Measurements from ENCODE around the gene SIRT6. TPM values are rescaled to one million over a fixed set of nuclear protein-coding genes. Genes with fewer than 3 reads are reported as not detected.
"Not testable (repeated sequence)": the region's sequence is repeated elsewhere in the genome, so short reads cannot be mapped to it uniquely, and the experiment has no call there.

The SIRT6 gene
- polyA plus RNA-seq, 1 donor, result 11.2 TPM

GRCh38 chr19:4135386-4135785 is 47.0 kb downstream of the SIRT6 start:
- DNase-seq (ENCODE audit: low read depth), result not testable (repeated sequence)

GRCh38 chr19:4134351-4134750 is 48.0 kb downstream of the SIRT6 start:
- no peak for DNase-seq (ENCODE audit: low read depth)

GRCh38 chr19:4130744-4131438 is 51.5 kb downstream of the SIRT6 start:
- DNase-seq (ENCODE audit: low read depth), result no peak

- not testable (repeated sequence) for DNase-seq (ENCODE audit: low read depth)
Observed at GRCh38 chr19:4129050-4129449, 53.3 kb downstream of the SIRT6 start.

- DNase-seq (ENCODE audit: low read depth), result not testable (repeated sequence)
Observed at GRCh38 chr19:4127322-4127721, 55.0 kb downstream of the SIRT6 start.

GRCh38 chr19:4124638-4125037 is 57.7 kb downstream of the SIRT6 start:
- no peak for DNase-seq (ENCODE audit: low read depth)

Other genes starting within 250 kb of the SIRT6 start
- gene NMRK2, start 249.5 kb downstream of the SIRT6 start, polyA plus RNA-seq (ENCODE audit: insufficient read length), result 285 TPM
- gene DAPK3, start 211.5 kb downstream of the SIRT6 start, polyA plus RNA-seq (ENCODE audit: insufficient read length), result 100 TPM
- 2,855 TPM for gene EEF2, start 197.1 kb downstream of the SIRT6 start, polyA plus RNA-seq (ENCODE audit: insufficient read length)
- gene PIAS4, start 174.8 kb downstream of the SIRT6 start, polyA plus RNA-seq (ENCODE audit: insufficient read length), result 25.0 TPM
- gene ZBTB7A, start 115.7 kb downstream of the SIRT6 start, polyA plus RNA-seq (ENCODE audit: insufficient read length), result 8.0 TPM
- gene MAP2K2, start 58.4 kb downstream of the SIRT6 start, polyA plus RNA-seq (ENCODE audit: insufficient read length), result 119 TPM
- not detected for gene CREB3L3, start 28.9 kb downstream of the SIRT6 start, polyA plus RNA-seq (ENCODE audit: insufficient read length)
- 2.9 TPM for gene ANKRD24, start 126 bp upstream of the SIRT6 start, polyA plus RNA-seq (ENCODE audit: insufficient read length)
- 0.38 TPM for gene EBI3, start 47.0 kb upstream of the SIRT6 start, polyA plus RNA-seq (ENCODE audit: insufficient read length)
- 12.9 TPM for gene YJU2, start 64.5 kb upstream of the SIRT6 start, polyA plus RNA-seq (ENCODE audit: insufficient read length)
- gene SHD, start 96.7 kb upstream of the SIRT6 start, polyA plus RNA-seq (ENCODE audit: insufficient read length), result 117 TPM
- 0.46 TPM for gene TMIGD2, start 119.8 kb upstream of the SIRT6 start, polyA plus RNA-seq (ENCODE audit: insufficient read length)
- gene FSD1, start 122.0 kb upstream of the SIRT6 start, polyA plus RNA-seq (ENCODE audit: insufficient read length), result 2.4 TPM
- gene STAP2, start 156.3 kb upstream of the SIRT6 start, polyA plus RNA-seq (ENCODE audit: insufficient read length), result 4.9 TPM
- gene MPND, start 161.0 kb upstream of the SIRT6 start, polyA plus RNA-seq (ENCODE audit: insufficient read length), result 15.9 TPM
- 57.7 TPM for gene SH3GL1, start 218.0 kb upstream of the SIRT6 start, polyA plus RNA-seq (ENCODE audit: insufficient read length)
- gene CHAF1A, start 220.1 kb upstream of the SIRT6 start, polyA plus RNA-seq (ENCODE audit: insufficient read length), result 11.1 TPM